Thoracic aorta (tissue), 2 donors: ENCODE results near the gene ALK. TPM values are rescaled to one million over a fixed set of nuclear protein-coding genes. Genes with fewer than 3 reads are reported as not detected.

Source experiments
- ATAC-seq: fragments of 150-250 bp; one replicate; pipeline ENCODE4 v1.8.0; 2017; ENCODE audit warnings: low read depth; ENCODE audit not compliant: insufficient number of reproducible peaks, low FRiP score
- DNase-seq: peaks from one replicate; pipeline ENCODE4 v3.0.0-alpha.2; 2020; ENCODE audit warnings: low spot score
- H3K27ac ChIP-seq, 2 donors: fragments of 200-600 bp; sonication (generic); 1 replicate in 1 of 2; 2 replicates in 1 of 2; pipeline ENCODE4 v1.5.1; 2016; ENCODE audit warnings: mild to moderate bottlenecking in 2 of 2, moderate library complexity in 2 of 2
- H3K27me3 ChIP-seq: fragments of 200-600 bp; sonication (generic); replicated peaks from 2 replicates; pipeline ENCODE4 v1.6.0; 2016; ENCODE audit warnings: mild to moderate bottlenecking; ENCODE audit not compliant: insufficient read depth
- H3K36me3 ChIP-seq: fragments of 200-600 bp; sonication (generic); one replicate; pipeline ENCODE4 v1.5.1; 2016
- H3K4me1 ChIP-seq, 2 donors: fragments of 200-600 bp; sonication (generic); 1 replicate in 1 of 2; 2 replicates in 1 of 2; pipeline versions ENCODE4 v1.5.1 to v1.6.0; 2016; ENCODE audit warnings: low read depth in 2 of 2, mild to moderate bottlenecking in 1 of 2; ENCODE audit not compliant: control insufficient read depth in 1 of 2
- H3K4me3 ChIP-seq: fragments of 200-600 bp; sonication (generic); 2 replicates; pipeline ENCODE4 v1.5.1; 2016; ENCODE audit warnings: mild to moderate bottlenecking
- H3K9me3 ChIP-seq: fragments of 200-600 bp; sonication (generic); 2 replicates; pipeline ENCODE4 v1.5.1; 2016
- total RNA-seq, 2 donors: library from RNA; depleted of rRNA; stranded (reverse); fragments of >200 nt; gene quantifications; one replicate each; pipeline versions ENCODE4 v1.1.0 to v1.2.3, GENCODE V29; 2016
- TF ChIP-seq, protein P1 (sequence below): fragments of 200-600 bp; sonication (generic); IDR thresholded peaks from one replicate; pipeline ENCODE4 v1.5.1; 2019; ENCODE audit warnings: antibody characterized with exemption

Gene ALK
- total RNA-seq, 2 donors from 2014 or later, result 2.0 TPM; not detected in 1

- Histone ChIP-seq H3K27me3 (no peaks in the 10 kb centered on the region), H3K36me3 (no peaks in the 10 kb centered on the region), H3K4me1 (peaks cover 0 to 6% of the 10 kb centered on the region in 2 donors), H3K4me3 (no peak overlapping the region), H3K27ac (no peak overlapping the region), H3K9me3 (no peaks in the 10 kb centered on the region)
- TF ChIP-seq, protein P1, sequence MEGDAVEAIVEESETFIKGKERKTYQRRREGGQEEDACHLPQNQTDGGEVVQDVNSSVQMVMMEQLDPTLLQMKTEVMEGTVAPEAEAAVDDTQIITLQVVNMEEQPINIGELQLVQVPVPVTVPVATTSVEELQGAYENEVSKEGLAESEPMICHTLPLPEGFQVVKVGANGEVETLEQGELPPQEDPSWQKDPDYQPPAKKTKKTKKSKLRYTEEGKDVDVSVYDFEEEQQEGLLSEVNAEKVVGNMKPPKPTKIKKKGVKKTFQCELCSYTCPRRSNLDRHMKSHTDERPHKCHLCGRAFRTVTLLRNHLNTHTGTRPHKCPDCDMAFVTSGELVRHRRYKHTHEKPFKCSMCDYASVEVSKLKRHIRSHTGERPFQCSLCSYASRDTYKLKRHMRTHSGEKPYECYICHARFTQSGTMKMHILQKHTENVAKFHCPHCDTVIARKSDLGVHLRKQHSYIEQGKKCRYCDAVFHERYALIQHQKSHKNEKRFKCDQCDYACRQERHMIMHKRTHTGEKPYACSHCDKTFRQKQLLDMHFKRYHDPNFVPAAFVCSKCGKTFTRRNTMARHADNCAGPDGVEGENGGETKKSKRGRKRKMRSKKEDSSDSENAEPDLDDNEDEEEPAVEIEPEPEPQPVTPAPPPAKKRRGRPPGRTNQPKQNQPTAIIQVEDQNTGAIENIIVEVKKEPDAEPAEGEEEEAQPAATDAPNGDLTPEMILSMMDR, result no peak
- no peak for ATAC-seq
- DNase-seq, result no peak
Observed at GRCh38 chr2:29530281-29530680, 391.1 kb downstream of the ALK start.

DNA sequence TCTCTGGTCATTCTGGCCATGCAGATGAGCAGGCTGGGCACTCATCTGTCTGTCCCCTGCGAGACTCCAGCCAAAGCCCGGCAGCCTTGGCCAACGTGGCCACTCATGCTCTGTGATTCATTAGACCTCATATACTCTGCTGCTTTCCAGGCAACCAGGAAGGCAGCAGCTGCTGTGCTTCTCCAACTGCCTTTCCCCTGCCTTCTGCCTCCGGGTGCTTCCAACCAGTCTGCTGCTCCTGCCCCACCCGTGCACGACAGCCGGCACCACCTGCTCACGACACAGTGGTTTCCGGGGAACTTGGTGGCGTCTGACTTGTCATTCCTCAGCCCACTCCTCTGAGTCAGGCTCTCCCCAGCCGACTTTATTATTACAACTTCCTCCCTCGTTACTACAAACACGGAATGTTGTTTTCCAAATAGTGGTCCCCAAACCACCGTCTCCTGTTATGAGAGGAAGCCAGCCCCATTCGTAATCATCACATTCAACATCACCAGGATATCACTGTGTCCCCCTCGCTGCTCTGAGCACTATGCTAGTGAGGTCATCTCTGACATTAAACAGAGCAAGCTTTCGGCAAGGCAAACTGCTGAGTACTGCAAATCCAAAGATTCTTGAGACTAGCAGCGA is 392.4 kb downstream of the ALK start:
- Histone ChIP-seq H3K27ac (no peak overlapping the region), H3K27me3 (no peaks in the 10 kb centered on the region), H3K36me3 (no peaks in the 10 kb centered on the region), H3K4me1 (peaks cover 0 to 6% of the 10 kb centered on the region in 2 donors), H3K9me3 (no peaks in the 10 kb centered on the region), H3K4me3 (no peak overlapping the region)
- TF ChIP-seq, protein P1, result no peak
- DNase-seq (no peak), ATAC-seq (no peak)

DNA sequence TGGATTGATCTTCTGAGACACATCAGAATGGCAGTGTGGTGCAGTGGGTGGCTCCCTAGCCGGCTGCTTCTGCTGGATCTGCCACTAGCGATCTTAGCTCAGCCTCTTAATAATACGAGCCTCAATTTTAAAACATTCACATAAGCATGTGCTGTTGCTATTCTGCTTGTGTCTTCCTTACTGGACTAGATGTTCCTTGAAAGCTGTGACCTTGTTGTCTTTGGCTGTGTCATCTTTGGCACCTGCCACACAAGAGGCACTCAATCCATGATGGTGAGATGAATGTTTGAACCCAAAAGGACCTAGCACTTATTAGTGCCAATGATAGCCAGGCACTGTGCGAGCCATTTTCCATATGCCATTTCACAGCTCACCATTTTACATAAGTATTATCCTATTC is 393.0 kb downstream of the ALK start:
- H3K27me3 ChIP-seq, result no peaks in the 10 kb centered on the region
- DNase-seq (no peak), ATAC-seq (no peak)
- no peak overlapping the region for H3K27ac ChIP-seq
- TF ChIP-seq, protein P1, result no peak
- H3K4me1 ChIP-seq, result peaks cover 0 to 6% of the 10 kb centered on the region in 2 donors
- no peak overlapping the region for H3K4me3 ChIP-seq
- H3K9me3 ChIP-seq, result no peaks in the 10 kb centered on the region
- H3K36me3 ChIP-seq, result no peaks in the 10 kb centered on the region

GRCh38 chr2:29527947-29528346 is 393.4 kb downstream of the ALK start:
- Histone ChIP-seq H3K4me3 (no peak overlapping the region), H3K9me3 (no peaks in the 10 kb centered on the region), H3K27ac (no peak overlapping the region), H3K4me1 (peaks cover 0 to 6% of the 10 kb centered on the region in 2 donors), H3K27me3 (no peaks in the 10 kb centered on the region), H3K36me3 (no peaks in the 10 kb centered on the region)
- no peak for DNase-seq
- ATAC-seq, result no peak
- TF ChIP-seq, protein P1, result no peak

- Histone ChIP-seq H3K36me3 (no peaks in the 10 kb centered on the region), H3K27me3 (no peaks in the 10 kb centered on the region), H3K9me3 (no peaks in the 10 kb centered on the region), H3K27ac (no peak overlapping the region), H3K4me1 (peaks cover 0 to 6% of the 10 kb centered on the region in 2 donors), H3K4me3 (no peak overlapping the region)
- DNase-seq, result no peak
- no peak for ATAC-seq
- TF ChIP-seq, protein P1, result no peak
Observed at GRCh38 chr2:29526587-29527586, 394.5 kb downstream of the ALK start.
